ENCODE results near the gene AP1S1. TPM values are rescaled to one million over a fixed set of nuclear protein-coding genes. Genes with fewer than 3 reads are reported as not detected.

AP1S1 gene
- total and polyA plus RNA-seq, 2 of the 13 experiments (the other 11 are each of a cell fraction or from before 2014, with no cell fraction given): 57.5 to 68.1 TPM

DNA sequence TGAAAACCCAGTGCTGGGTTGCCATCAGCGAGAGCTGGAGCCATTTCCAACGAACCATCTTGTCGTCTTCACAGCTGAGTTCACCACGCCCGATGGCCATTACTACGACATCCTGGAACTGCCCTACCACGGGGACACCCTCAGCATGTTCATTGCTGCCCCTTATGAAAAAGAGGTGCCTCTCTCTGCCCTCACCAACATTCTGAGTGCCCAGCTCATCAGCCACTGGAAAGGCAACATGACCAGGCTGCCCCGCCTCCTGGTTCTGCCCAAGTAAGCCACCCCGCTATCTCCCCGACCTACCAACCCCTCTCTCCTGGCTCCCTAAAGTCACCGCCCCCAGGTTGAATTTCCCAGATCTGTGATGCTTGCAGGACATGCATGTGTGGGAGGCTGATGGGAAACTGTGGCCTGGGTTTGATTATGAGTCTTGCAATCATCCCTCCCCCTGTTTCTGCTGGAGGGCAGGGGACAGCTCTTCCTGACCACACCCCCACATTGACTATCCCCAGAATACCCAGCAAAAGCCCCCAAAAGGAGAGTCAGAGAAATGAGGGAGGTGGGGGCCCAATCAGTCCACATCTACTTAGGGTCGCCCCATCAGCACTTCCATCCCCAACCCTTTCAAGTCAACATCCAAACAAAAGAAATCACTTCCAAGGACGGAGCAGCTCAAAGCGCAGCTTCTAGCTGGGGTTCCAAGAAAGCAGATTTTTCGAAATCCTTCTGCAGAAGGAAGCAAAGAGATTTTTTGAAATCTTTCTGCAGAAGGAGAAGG is 20.5 kb upstream of the AP1S1 start (continued):
- TF ChIP-seq FOSL1 (CRISPR knock-in tag; IDR thresholded peaks at IDR 0.05; ENCODE audit: borderline replicate concordance) (no peak), ZNF776 (CRISPR knock-in tag; IDR thresholded peaks at IDR 0.05) (no peak), MXI1 (IDR thresholded peaks at IDR 0.05; ENCODE audit: borderline replicate concordance, low read depth, low read length) (no peak), SIN3A (IDR thresholded peaks at IDR 0.05; ENCODE audit: borderline replicate concordance, low read depth, low read length) (no peak), NCOA2 (CRISPR knock-in tag; IDR thresholded peaks at IDR 0.05) (no peak), NFKB2 (CRISPR knock-in tag; IDR thresholded peaks at IDR 0.05; ENCODE audit: borderline replicate concordance) (peak; percentile 42; the same call in 1 of the 2 replicates), ZNF782 (CRISPR knock-in tag; IDR thresholded peaks at IDR 0.05; ENCODE audit: borderline replicate concordance) (no peak), HDAC6 (IDR thresholded peaks at IDR 0.05; ENCODE audit: low read depth, low read length) (no peak), PHF5A (CRISPR knock-in tag; IDR thresholded peaks at IDR 0.05; ENCODE audit: low read depth, unreplicated experiment) (no peak), CREM (IDR thresholded peaks at IDR 0.05) (no peak), CREM (CRISPR knock-in tag; IDR thresholded peaks at IDR 0.05) (no peak), CCDC6 (CRISPR knock-in tag; IDR thresholded peaks at IDR 0.05) (no peak), TAF15 (IDR thresholded peaks at IDR 0.05; ENCODE audit: low read depth, low read length, poor library complexity, severe bottlenecking) (no peak), PAX8 (CRISPR knock-in tag; IDR thresholded peaks at IDR 0.05; ENCODE audit: borderline replicate concordance) (no peak), HIVEP1 (CRISPR knock-in tag; IDR thresholded peaks at IDR 0.05) (no peak), ZNF317 (CRISPR knock-in tag; IDR thresholded peaks at IDR 0.05) (no peak), NFKBIZ (CRISPR knock-in tag; IDR thresholded peaks at IDR 0.05) (no peak), KDM5B (CRISPR knock-in tag; IDR thresholded peaks at IDR 0.05; ENCODE audit: borderline replicate concordance) (peak; percentile 32; the same call in 1 of the 2 replicates), SMAD1 (CRISPR knock-in tag; IDR thresholded peaks at IDR 0.05; ENCODE audit: borderline replicate concordance, low read depth) (no peak), ASH2L (IDR thresholded peaks at IDR 0.05; ENCODE audit: insufficient read length, low read depth, low read length) (no peak), ZBTB42 (CRISPR knock-in tag; IDR thresholded peaks at IDR 0.05) (no peak), ZNF816 (CRISPR knock-in tag; IDR thresholded peaks at IDR 0.05; ENCODE audit: borderline replicate concordance) (no peak)
- TF ChIP-seq, protein P1, sequence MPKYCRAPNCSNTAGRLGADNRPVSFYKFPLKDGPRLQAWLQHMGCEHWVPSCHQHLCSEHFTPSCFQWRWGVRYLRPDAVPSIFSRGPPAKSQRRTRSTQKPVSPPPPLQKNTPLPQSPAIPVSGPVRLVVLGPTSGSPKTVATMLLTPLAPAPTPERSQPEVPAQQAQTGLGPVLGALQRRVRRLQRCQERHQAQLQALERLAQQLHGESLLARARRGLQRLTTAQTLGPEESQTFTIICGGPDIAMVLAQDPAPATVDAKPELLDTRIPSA (CRISPR knock-in tag; IDR thresholded peaks at IDR 0.05; ENCODE audit: borderline replicate concordance): no peak
- TF ChIP-seq, protein P2, sequence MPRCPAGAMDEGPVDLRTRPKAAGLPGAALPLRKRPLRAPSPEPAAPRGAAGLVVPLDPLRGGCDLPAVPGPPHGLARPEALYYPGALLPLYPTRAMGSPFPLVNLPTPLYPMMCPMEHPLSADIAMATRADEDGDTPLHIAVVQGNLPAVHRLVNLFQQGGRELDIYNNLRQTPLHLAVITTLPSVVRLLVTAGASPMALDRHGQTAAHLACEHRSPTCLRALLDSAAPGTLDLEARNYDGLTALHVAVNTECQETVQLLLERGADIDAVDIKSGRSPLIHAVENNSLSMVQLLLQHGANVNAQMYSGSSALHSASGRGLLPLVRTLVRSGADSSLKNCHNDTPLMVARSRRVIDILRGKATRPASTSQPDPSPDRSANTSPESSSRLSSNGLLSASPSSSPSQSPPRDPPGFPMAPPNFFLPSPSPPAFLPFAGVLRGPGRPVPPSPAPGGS (CRISPR knock-in tag; IDR thresholded peaks at IDR 0.05): no peak
- TF ChIP-seq, protein P3, sequence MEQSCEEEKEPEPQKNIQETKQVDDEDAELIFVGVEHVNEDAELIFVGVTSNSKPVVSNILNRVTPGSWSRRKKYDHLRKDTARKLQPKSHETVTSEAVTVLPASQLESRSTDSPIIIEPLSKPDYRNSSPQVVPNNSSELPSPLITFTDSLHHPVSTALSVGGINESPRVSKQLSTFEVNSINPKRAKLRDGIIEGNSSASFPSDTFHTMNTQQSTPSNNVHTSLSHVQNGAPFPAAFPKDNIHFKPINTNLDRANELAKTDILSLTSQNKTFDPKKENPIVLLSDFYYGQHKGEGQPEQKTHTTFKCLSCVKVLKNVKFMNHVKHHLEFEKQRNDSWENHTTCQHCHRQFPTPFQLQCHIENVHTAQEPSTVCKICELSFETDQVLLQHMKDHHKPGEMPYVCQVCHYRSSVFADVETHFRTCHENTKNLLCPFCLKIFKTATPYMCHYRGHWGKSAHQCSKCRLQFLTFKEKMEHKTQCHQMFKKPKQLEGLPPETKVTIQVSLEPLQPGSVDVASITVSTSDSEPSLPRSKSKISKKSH (CRISPR knock-in tag; IDR thresholded peaks at IDR 0.05; ENCODE audit: borderline replicate concordance): no peak

Measured in HepG2 (cell line).